CD14-positive monocyte (primary cell): Measurements from ENCODE around the gene KRTAP10-3. TPM values are rescaled to one million over a fixed set of nuclear protein-coding genes. Genes with fewer than 3 reads are reported as not detected.

Experiments
- DNase-seq, 3 donors: peaks; one replicate each; pipeline ENCODE4 v3.0.0-alpha.2; 2011 to 2022
- H2AFZ ChIP-seq: 2 replicates; pipeline ENCODE4 v1.6.0; 2012; ENCODE audit warnings: mild to moderate bottlenecking, low read depth, low read length, inconsistent platforms; ENCODE audit not compliant: insufficient read depth, poor library complexity, severe bottlenecking
- H3K27ac ChIP-seq, 2 donors: 1 replicate in 1 of 2; 2 replicates in 1 of 2; pipeline ENCODE4 v1.5.1; 2012 to 2013; ENCODE audit warnings: low read length in 2 of 2, control low read depth in 1 of 2, inconsistent platforms in 1 of 2, low read depth in 1 of 2, mild to moderate bottlenecking in 1 of 2
- H3K27me3 ChIP-seq, 2 donors: one replicate each; pipeline versions ENCODE4 v1.6.0 to v1.6.1; 2011 to 2013; ENCODE audit warnings: low read length in 2 of 2; ENCODE audit not compliant: control insufficient read depth in 2 of 2, insufficient read depth in 2 of 2
- H3K36me3 ChIP-seq, 2 donors: replicated peaks in 1 of 2; 1 replicate in 1 of 2; 2 replicates in 1 of 2; pipeline versions ENCODE4 v1.5.1 to v1.6.1; 2012 to 2013; ENCODE audit warnings: low read length in 2 of 2, control low read depth in 1 of 2, inconsistent platforms in 1 of 2, mild to moderate bottlenecking in 1 of 2; ENCODE audit not compliant: insufficient read depth in 2 of 2, control insufficient read depth in 1 of 2
- H3K4me1 ChIP-seq, 2 donors: 1 replicate in 1 of 2; 2 replicates in 1 of 2; pipeline versions ENCODE4 v1.5.1 to v1.6.1; 2012 to 2013; ENCODE audit warnings: low read length in 2 of 2, control low read depth in 1 of 2, inconsistent platforms in 1 of 2, mild to moderate bottlenecking in 1 of 2, moderate library complexity in 1 of 2; ENCODE audit not compliant: insufficient read depth in 2 of 2, control insufficient read depth in 1 of 2
- H3K4me2 ChIP-seq: replicated peaks from 2 replicates; pipeline ENCODE3; 2012; ENCODE audit warnings: low read length, moderate library complexity, mild to moderate bottlenecking; ENCODE audit not compliant: poor library complexity, severe bottlenecking; ENCODE audit errors: extremely low read depth
- H3K4me3 ChIP-seq, 3 experiments: fragments of 200-600 bp in 1 of 3; sonication (generic) in 1 of 3; replicated peaks in 1 of 3; 1 replicate in 2 of 3; 2 replicates in 1 of 3; pipeline ENCODE4 v1.5.1; 2011 to 2013; ENCODE audit warnings: low read length in 3 of 3, mild to moderate bottlenecking in 3 of 3, control low read depth in 2 of 3, low read depth in 2 of 3, inconsistent platforms in 1 of 3, moderate library complexity in 1 of 3
- H3K79me2 ChIP-seq: 2 replicates; pipeline ENCODE4 v1.6.0; 2012; ENCODE audit warnings: mild to moderate bottlenecking, control low read depth, inconsistent platforms, low read length, moderate library complexity; ENCODE audit not compliant: insufficient read depth
- H3K9ac ChIP-seq: 2 replicates; pipeline ENCODE4 v1.6.0; 2017; ENCODE audit warnings: low read length, mild to moderate bottlenecking; ENCODE audit not compliant: insufficient read depth, poor library complexity, severe bottlenecking
- H3K9me3 ChIP-seq, 2 donors: replicated peaks in 1 of 2; 1 replicate in 1 of 2; 2 replicates in 1 of 2; pipeline versions ENCODE4 v1.5.1 to v1.6.1; 2012 to 2013; ENCODE audit warnings: low read length in 2 of 2, control low read depth in 1 of 2; ENCODE audit not compliant: control insufficient read depth in 1 of 2, insufficient read depth in 1 of 2
- H4K20me1 ChIP-seq: 2 replicates; pipeline ENCODE4 v1.6.0; 2012; ENCODE audit warnings: mild to moderate bottlenecking, low read length, control low read depth, moderate library complexity; ENCODE audit not compliant: insufficient read depth
- H3K27ac Mint-ChIP-seq, 7 donors: one replicate each; pipeline ENCODE4 v1.8.0; 2020; ENCODE audit warnings: mild to moderate bottlenecking in 7 of 7, mixed read lengths in 7 of 7, moderate library complexity in 6 of 7, inconsistent platforms in 2 of 7
- H3K27me3 Mint-ChIP-seq, 3 donors: one replicate each; pipeline ENCODE4 v1.8.0; 2021 to 2022; ENCODE audit warnings: low read depth in 3 of 3, mild to moderate bottlenecking in 3 of 3, mixed read lengths in 3 of 3, moderate library complexity in 3 of 3, inconsistent platforms in 1 of 3
- H3K36me3 Mint-ChIP-seq, 2 donors: one replicate each; pipeline ENCODE4 v1.8.0; 2020; ENCODE audit warnings: mixed read lengths in 2 of 2, inconsistent platforms in 1 of 2, mild to moderate bottlenecking in 1 of 2
- H3K4me1 Mint-ChIP-seq: one replicate; pipeline ENCODE4 v1.8.0; 2020; ENCODE audit warnings: mild to moderate bottlenecking, mixed read lengths
- H3K4me3 Mint-ChIP-seq, 2 donors: one replicate each; pipeline ENCODE4 v1.8.0; 2020; ENCODE audit warnings: mild to moderate bottlenecking in 2 of 2, mixed read lengths in 2 of 2, moderate library complexity in 1 of 2
- H3K9me3 Mint-ChIP-seq, 7 donors: one replicate each; pipeline ENCODE4 v1.8.0; 2020 to 2022; ENCODE audit warnings: mixed read lengths in 7 of 7, mild to moderate bottlenecking in 6 of 7, moderate library complexity in 6 of 7, inconsistent platforms in 2 of 7
- CTCF ChIP-seq: fragments of 200-600 bp; IDR thresholded peaks from one replicate; pipeline ENCODE4 v1.8.0; 2022; ENCODE audit warnings: antibody characterized with exemption, mild to moderate bottlenecking
- WGBS: methylation state at CpG from one replicate; pipeline ENCODE4 v1.1.5; 2013; ENCODE audit warnings: missing lambda C conversion rate; ENCODE audit not compliant: insufficient coverage; 5-methylcytosine and 5-hydroxymethylcytosine counted together
- intact Hi-C, 2 donors: fragments of 100-400 bp; cut with micrococcal nuclease; formaldehyde crosslinking; loops; one replicate each; pipeline versions ENCODE4 v1.15.0 to v1.15.1; 2023
- polyA plus RNA-seq, 3 donors: library from polyadenylated mRNA; depleted of rRNA in 1 of 3; unstranded in 2 of 3; stranded (reverse) in 1 of 3; fragments of 300-500 nt in 2 of 3; fragments of >200 nt in 1 of 3; fragmentation: Illumina TruSeq in 2 of 3; gene quantifications; 1 replicate in 2 of 3; 2 replicates in 1 of 3; pipeline ENCODE4 v1.2.3, GENCODE V29; 2012 to 2021

Gene KRTAP10-3
- polyA plus RNA-seq, 3 donors, result not detected

- peak overlapping the region in 1 of 7 donors; percentile 66 for H3K27ac Mint-ChIP-seq
- Histone ChIP-seq H3K27ac (no peak overlapping the region), H4K20me1 (no peaks in the 10 kb centered on the region), H3K4me2 (no peak overlapping the region), H3K79me2 (no peaks in the 10 kb centered on the region), H3K9me3 (peaks cover 5 to 31% of the 10 kb centered on the region in 2 donors), H3K27me3 (no peaks in the 10 kb centered on the region), H3K9ac (no peak overlapping the region), H3K4me3 (no peak overlapping the region), H3K4me1 (no peaks in the 10 kb centered on the region), H2AFZ (no peak overlapping the region), H3K36me3 (no peaks in the 10 kb centered on the region)
- H3K4me1 Mint-ChIP-seq, result no peaks in the 10 kb centered on the region
- intact Hi-C loops, result no loop called here
- H3K4me3 Mint-ChIP-seq, result no peak overlapping the region
- TF ChIP-seq CTCF, result no peak
- no peak for DNase-seq
- H3K36me3 Mint-ChIP-seq, result no peaks in the 10 kb centered on the region
- 88% methylated on average over 15 of the region's 15 CpGs for WGBS
- peaks cover 14 to 44% (median 31%) of the 10 kb centered on the region in 7 donors for H3K9me3 Mint-ChIP-seq
- peaks cover 6 to 19% (median 11%) of the 10 kb centered on the region in 3 donors for H3K27me3 Mint-ChIP-seq
Observed at GRCh38 chr21:44572959-44573583, 14.5 kb upstream of the KRTAP10-3 start.

- Mint-ChIP-seq H3K27me3 (peaks cover 6 to 18% (median 13%) of the 10 kb centered on the region in 3 donors), H3K27ac (no peak overlapping the region)
- no peak overlapping the region for H3K9ac ChIP-seq
Observed at GRCh38 chr21:44571844-44572782, 13.5 kb upstream of the KRTAP10-3 start.

More at GRCh38 chr21:44571844-44572782, 13.5 kb upstream of the KRTAP10-3 start:
- H3K4me3 Mint-ChIP-seq, result no peak overlapping the region
- no peaks in the 10 kb centered on the region for H3K4me1 ChIP-seq
- DNase-seq, result no peak
- 92% methylated on average over 36 of the region's 40 CpGs for WGBS
- no peak overlapping the region for H3K4me3 ChIP-seq
- no peaks in the 10 kb centered on the region for H3K36me3 ChIP-seq
- peaks cover 12 to 38% (median 23%) of the 10 kb centered on the region in 7 donors for H3K9me3 Mint-ChIP-seq
- H3K27me3 ChIP-seq, result no peaks in the 10 kb centered on the region
- H3K79me2 ChIP-seq, result no peaks in the 10 kb centered on the region
- H3K36me3 Mint-ChIP-seq, result no peaks in the 10 kb centered on the region
- H4K20me1 ChIP-seq, result no peaks in the 10 kb centered on the region
- no peak overlapping the region for H3K27ac ChIP-seq
- H3K9me3 ChIP-seq, result peaks cover 5 to 25% of the 10 kb centered on the region in 2 donors
- no peak overlapping the region for H2AFZ ChIP-seq
- no peak overlapping the region for H3K4me2 ChIP-seq
- intact Hi-C loops, result no loop called here
- no peak for TF ChIP-seq CTCF
- H3K4me1 Mint-ChIP-seq, result no peaks in the 10 kb centered on the region
